ENCODE results near the gene ADRA2B.

- TF ChIP-seq, protein P1, sequence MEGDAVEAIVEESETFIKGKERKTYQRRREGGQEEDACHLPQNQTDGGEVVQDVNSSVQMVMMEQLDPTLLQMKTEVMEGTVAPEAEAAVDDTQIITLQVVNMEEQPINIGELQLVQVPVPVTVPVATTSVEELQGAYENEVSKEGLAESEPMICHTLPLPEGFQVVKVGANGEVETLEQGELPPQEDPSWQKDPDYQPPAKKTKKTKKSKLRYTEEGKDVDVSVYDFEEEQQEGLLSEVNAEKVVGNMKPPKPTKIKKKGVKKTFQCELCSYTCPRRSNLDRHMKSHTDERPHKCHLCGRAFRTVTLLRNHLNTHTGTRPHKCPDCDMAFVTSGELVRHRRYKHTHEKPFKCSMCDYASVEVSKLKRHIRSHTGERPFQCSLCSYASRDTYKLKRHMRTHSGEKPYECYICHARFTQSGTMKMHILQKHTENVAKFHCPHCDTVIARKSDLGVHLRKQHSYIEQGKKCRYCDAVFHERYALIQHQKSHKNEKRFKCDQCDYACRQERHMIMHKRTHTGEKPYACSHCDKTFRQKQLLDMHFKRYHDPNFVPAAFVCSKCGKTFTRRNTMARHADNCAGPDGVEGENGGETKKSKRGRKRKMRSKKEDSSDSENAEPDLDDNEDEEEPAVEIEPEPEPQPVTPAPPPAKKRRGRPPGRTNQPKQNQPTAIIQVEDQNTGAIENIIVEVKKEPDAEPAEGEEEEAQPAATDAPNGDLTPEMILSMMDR (IDR thresholded peaks at IDR 0.05) = peak in 1 of 6 experiments; percentile 10
- TF ChIP-seq POLR2A (IDR thresholded peaks at IDR 0.05) = peak; percentile 74 to 78
Measured at GRCh38 chr2:96145036-96145847, 28.9 kb upstream of the ADRA2B start, which contains the start of gene DUSP2.

Measured in Peyer's patch (tissue), 4 donors.